Neural cell (in vitro differentiated cells): ENCODE measurements around the gene PPP1R13B.
A peak's percentile ranks its signal among the peaks of the same experiment; 100 is the strongest.

ENCODE experiments used
- CTCF ChIP-seq: fragments of 450-650 bp; IDR thresholded peaks from 2 replicates; pipeline ENCODE4 v1.5.1; 2014; ENCODE audit warnings: antibody characterized with exemption, mild to moderate bottlenecking, moderate library complexity; ENCODE audit not compliant: poor library complexity, severe bottlenecking
- EP300 ChIP-seq: fragments of 450-650 bp; conservative IDR thresholded peaks from 2 replicates; pipeline ENCODE4 v1.6.1; 2014; ENCODE audit warnings: antibody characterized with exemption, mild to moderate bottlenecking, moderate library complexity; ENCODE audit not compliant: poor library complexity, severe bottlenecking
- POLR2AphosphoS5 ChIP-seq: IDR thresholded peaks from 2 replicates; pipeline ENCODE4 v1.6.1; 2012
- SMC3 ChIP-seq: fragments of 450-650 bp; conservative IDR thresholded peaks from 2 replicates; pipeline ENCODE4 v1.6.1; 2014; ENCODE audit warnings: antibody characterized with exemption, mild to moderate bottlenecking, moderate library complexity; ENCODE audit not compliant: poor library complexity
- TAF1 ChIP-seq: IDR thresholded peaks from 2 replicates; pipeline ENCODE4 v1.6.1; 2012; ENCODE audit warnings: low read depth

- no peak for TF ChIP-seq CTCF
- peak; percentile 7 for TF ChIP-seq POLR2AphosphoS5
- no peak for TF ChIP-seq TAF1
- TF ChIP-seq EP300: no peak
- TF ChIP-seq SMC3: no peak
These were observed 137.6 kb downstream of the PPP1R13B start for GRCh38 chr14:103709814-103710213.
